SK-N-SH (cell line): ENCODE measurements around the gene ZAP70. TPM values are rescaled to one million over a fixed set of nuclear protein-coding genes. Genes with fewer than 3 reads are reported as not detected.

Experiments used
- CTCF ChIA-PET: fragments of 300-600, 350-600 bp; formaldehyde crosslinking; extraction: SDS; loops from one replicate; lab custom pipeline; 2021; lab: Yijun Ruan, JAX
- POLR2A ChIA-PET: fragments of 350-600 bp; sonication (Branson Sonifier 250); formaldehyde crosslinking; extraction: SDS; loops from one replicate; lab custom pipeline; 2020; ENCODE audit warnings: antibody characterized with exemption, inconsistent platforms; lab: Yijun Ruan, JAX
- DNase-seq: peaks from one replicate; pipeline ENCODE4 v3.0.0; 2012
- H2AFZ ChIP-seq: fragments of 200-600 bp; sonication (generic); 2 replicates; pipeline ENCODE4 v1.8.1; 2016; ENCODE audit warnings: antibody characterized with exemption, mild to moderate bottlenecking, low read depth
- H3F3A ChIP-seq: fragments of 200-600 bp; sonication (generic); replicated peaks from 2 replicates; pipeline ENCODE3; 2016; ENCODE audit warnings: antibody characterized with exemption, mild to moderate bottlenecking; ENCODE audit not compliant: insufficient read depth
- H3K27ac ChIP-seq, 2 experiments: fragments of 200-500 bp in 1 of 2; fragments of 200-600 bp in 1 of 2; sonication (Bioruptor generic) in 1 of 2; sonication (generic), shearing (Covaris generic) in 1 of 2; 2 replicates each; pipeline versions ENCODE4 v1.5.1 to v1.6.1; 2014 to 2016; ENCODE audit warnings: low read depth in 2 of 2, inconsistent platforms in 1 of 2, low read length in 1 of 2, mild to moderate bottlenecking in 1 of 2, mixed read lengths in 1 of 2
- H3K27me3 ChIP-seq: fragments of 200-600 bp; sonication (generic), shearing (Covaris generic); 2 replicates; pipeline ENCODE4 v1.6.1; 2016; ENCODE audit warnings: mixed run types; ENCODE audit not compliant: insufficient read depth
- H3K36me3 ChIP-seq, 2 experiments: fragments of 200-500 bp in 1 of 2; fragments of 200-600 bp in 1 of 2; sonication (Bioruptor generic) in 1 of 2; sonication (generic) in 1 of 2; replicated peaks in 1 of 2; 2 replicates each; pipeline versions ENCODE3 to v1.5.1; 2014 to 2016; ENCODE audit warnings: low read length in 1 of 2, mild to moderate bottlenecking in 1 of 2; ENCODE audit not compliant: insufficient read depth in 2 of 2, control insufficient read depth in 1 of 2
- H3K4me1 ChIP-seq, 2 experiments: fragments of 200-500 bp in 1 of 2; fragments of 200-600 bp in 1 of 2; sonication (Bioruptor generic) in 1 of 2; sonication (generic), shearing (Covaris generic) in 1 of 2; 2 replicates each; pipeline versions ENCODE4 v1.5.1 to v1.6.1; 2014 to 2016; ENCODE audit warnings: low read depth in 1 of 2, low read length in 1 of 2, mixed run types in 1 of 2; ENCODE audit not compliant: insufficient read depth in 2 of 2, control insufficient read depth in 1 of 2
- H3K4me2 ChIP-seq: fragments of 200-600 bp; sonication (generic), shearing (Covaris generic); 2 replicates; pipeline ENCODE4 v1.6.1; 2017; ENCODE audit warnings: mixed run types
- H3K4me3 ChIP-seq, 2 experiments: fragments of 200-500 bp in 1 of 2; fragments of 200-600 bp in 1 of 2; sonication (Bioruptor generic) in 1 of 2; sonication (generic), shearing (Covaris generic) in 1 of 2; 2 replicates each; pipeline versions ENCODE4 v1.5.1 to v1.8.1; 2014 to 2016; ENCODE audit warnings: low read depth in 2 of 2, inconsistent platforms in 1 of 2, low read length in 1 of 2, mild to moderate bottlenecking in 1 of 2, mixed read lengths in 1 of 2, moderate library complexity in 1 of 2
- H3K79me2 ChIP-seq: fragments of 200-600 bp; sonication (generic); 2 replicates; pipeline ENCODE4 v1.8.1; 2017; ENCODE audit warnings: mild to moderate bottlenecking; ENCODE audit not compliant: insufficient read depth
- H3K9ac ChIP-seq: fragments of 200-600 bp; sonication (generic); 2 replicates; pipeline ENCODE4 v1.6.1; 2017; ENCODE audit warnings: mixed run types
- H3K9me2 ChIP-seq: fragments of 200-600 bp; sonication (generic); 2 replicates; pipeline ENCODE4 v1.6.1; 2017; ENCODE audit warnings: mixed run types
- H3K9me3 ChIP-seq: fragments of 200-600 bp; sonication (generic); 2 replicates; pipeline ENCODE4 v1.6.1; 2017; ENCODE audit warnings: mixed run types, mild to moderate bottlenecking, moderate library complexity
- H4K20me1 ChIP-seq: fragments of 200-600 bp; sonication (generic); 2 replicates; pipeline ENCODE4 v1.6.1; 2017; ENCODE audit warnings: mild to moderate bottlenecking, mixed run types; ENCODE audit not compliant: insufficient read depth
- FOSL2 ChIP-seq: IDR thresholded peaks from 2 replicates; pipeline ENCODE4 v1.4.0; 2012; ENCODE audit warnings: low read depth, mild to moderate bottlenecking, moderate library complexity, borderline replicate concordance
- JUND ChIP-seq: IDR thresholded peaks from 2 replicates; pipeline ENCODE4 v1.4.0; 2012
- MXI1 ChIP-seq: IDR thresholded peaks from 2 replicates; pipeline ENCODE4 v1.6.1; 2012; ENCODE audit warnings: mild to moderate bottlenecking, low read depth, low read length, improper control_type of control experiment
- POLR2AphosphoS5 ChIP-seq: IDR thresholded peaks from 2 replicates; pipeline ENCODE4 v1.6.1; 2012; ENCODE audit warnings: low read depth, low read length
- RCOR1 ChIP-seq: fragments of 150-350 bp; IDR thresholded peaks from 2 replicates; pipeline ENCODE4 v1.6.1; 2017; ENCODE audit warnings: antibody characterized with exemption, low read length
- RFX5 ChIP-seq: IDR thresholded peaks from 2 replicates; pipeline ENCODE4 v1.6.1; 2012; ENCODE audit warnings: mild to moderate bottlenecking, improper control_type of control experiment, low read length
- TAF1 ChIP-seq: IDR thresholded peaks from 2 replicates; pipeline ENCODE4 v1.6.1; 2012; ENCODE audit warnings: low read depth, mild to moderate bottlenecking, low read length, moderate library complexity, borderline replicate concordance
- TCF12 ChIP-seq: IDR thresholded peaks from 2 replicates; pipeline ENCODE4 v1.4.0; 2012
- WGBS: methylation state at CpG from one replicate; pipeline ENCODE4 v1.1.6; 2017; ENCODE audit warnings: low lambda C conversion rate; 5-methylcytosine and 5-hydroxymethylcytosine counted together
- polyA plus RNA-seq, 3 experiments: library from polyadenylated mRNA; depleted of rRNA; stranded (reverse); fragments of >200 nt; gene quantifications; 2 replicates each; pipeline ENCODE4 v1.2.3, GENCODE V29; 2012
- TF ChIP-seq, protein P1 (sequence below): IDR thresholded peaks from 2 replicates; pipeline ENCODE4 v1.4.0; 2012; ENCODE audit warnings: low read depth
- TF ChIP-seq, protein P2 (sequence below): IDR thresholded peaks from 2 replicates; pipeline ENCODE4; 2012

The ZAP70 gene
- polyA plus RNA-seq, 1 of the 3 experiments (the other 2 are of a cell fraction), result 0.05 TPM

DNA sequence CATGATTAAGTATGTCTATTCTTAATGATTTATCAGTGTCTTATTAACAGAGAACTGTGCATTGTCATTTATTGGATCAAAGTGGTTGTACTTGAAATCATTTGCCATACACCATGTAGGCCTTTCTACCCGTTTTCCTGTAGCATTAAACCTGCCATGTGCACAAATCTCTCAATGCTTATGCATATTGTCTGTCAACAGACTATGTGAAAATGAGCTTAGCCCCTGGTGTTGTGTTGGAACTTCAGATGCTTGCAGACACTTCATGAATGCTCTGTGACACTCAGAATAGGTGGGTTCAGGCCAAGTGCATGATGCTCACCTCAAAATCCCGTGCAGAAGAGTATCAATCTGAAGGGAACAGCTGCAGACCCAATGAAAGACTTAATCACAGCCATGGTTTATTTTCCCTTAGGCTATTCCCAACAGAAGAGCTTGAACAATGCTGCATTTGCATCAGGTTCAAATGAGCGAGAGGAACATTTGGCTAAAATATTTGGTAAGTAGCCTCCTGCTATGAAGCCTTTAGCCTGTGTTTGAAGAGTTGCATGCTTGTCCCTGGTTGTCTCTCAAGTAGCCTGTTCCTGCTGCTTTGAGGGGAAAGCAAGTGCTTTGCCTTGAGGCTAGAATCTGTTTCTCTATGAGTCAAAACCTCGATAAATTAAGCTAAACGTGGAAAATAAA, 37.8 kb upstream of the ZAP70 start:
- no peak for DNase-seq
- Histone ChIP-seq H3K9me3 (no peaks in the 10 kb centered on the region), H3K36me3 (no peaks in the 10 kb centered on the region), H3K4me1 (no peaks in the 10 kb centered on the region), H3F3A (no peaks in the 10 kb centered on the region), H2AFZ (no peak overlapping the region), H3K4me2 (no peak overlapping the region), H3K27me3 (no peaks in the 10 kb centered on the region), H3K79me2 (no peaks in the 10 kb centered on the region), H3K4me3 (no peak overlapping the region), H3K9ac (no peak overlapping the region), H3K9me2 (no peaks in the 10 kb centered on the region), H4K20me1 (no peaks in the 10 kb centered on the region), H3K27ac (no peak overlapping the region)
- POLR2A ChIA-PET, result interaction anchor here (0.8 kb wide), 1 partner anchor 11 kb away, joined by 3 read pairs; no protein-coding TSS in a partner anchor
- TF ChIP-seq RCOR1 (no peak), POLR2AphosphoS5 (no peak), JUND (no peak)
- TF ChIP-seq, protein P1, sequence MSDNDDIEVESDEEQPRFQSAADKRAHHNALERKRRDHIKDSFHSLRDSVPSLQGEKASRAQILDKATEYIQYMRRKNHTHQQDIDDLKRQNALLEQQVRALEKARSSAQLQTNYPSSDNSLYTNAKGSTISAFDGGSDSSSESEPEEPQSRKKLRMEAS, result no peak
- TF ChIP-seq, protein P2, sequence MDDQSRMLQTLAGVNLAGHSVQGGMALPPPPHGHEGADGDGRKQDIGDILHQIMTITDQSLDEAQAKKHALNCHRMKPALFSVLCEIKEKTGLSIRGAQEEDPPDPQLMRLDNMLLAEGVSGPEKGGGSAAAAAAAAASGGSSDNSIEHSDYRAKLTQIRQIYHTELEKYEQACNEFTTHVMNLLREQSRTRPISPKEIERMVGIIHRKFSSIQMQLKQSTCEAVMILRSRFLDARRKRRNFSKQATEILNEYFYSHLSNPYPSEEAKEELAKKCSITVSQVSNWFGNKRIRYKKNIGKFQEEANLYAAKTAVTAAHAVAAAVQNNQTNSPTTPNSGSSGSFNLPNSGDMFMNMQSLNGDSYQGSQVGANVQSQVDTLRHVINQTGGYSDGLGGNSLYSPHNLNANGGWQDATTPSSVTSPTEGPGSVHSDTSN, result no peak
- CTCF ChIA-PET, result interaction anchor here (0.7 to 3.5 kb wide), 4 partner anchors 11 to 85 kb away, joined by 4 to 26 read pairs (median 4); partner anchors contain the start of gene COX5B
- 36% methylated on average over 5 of the region's 5 CpGs for WGBS

DNA sequence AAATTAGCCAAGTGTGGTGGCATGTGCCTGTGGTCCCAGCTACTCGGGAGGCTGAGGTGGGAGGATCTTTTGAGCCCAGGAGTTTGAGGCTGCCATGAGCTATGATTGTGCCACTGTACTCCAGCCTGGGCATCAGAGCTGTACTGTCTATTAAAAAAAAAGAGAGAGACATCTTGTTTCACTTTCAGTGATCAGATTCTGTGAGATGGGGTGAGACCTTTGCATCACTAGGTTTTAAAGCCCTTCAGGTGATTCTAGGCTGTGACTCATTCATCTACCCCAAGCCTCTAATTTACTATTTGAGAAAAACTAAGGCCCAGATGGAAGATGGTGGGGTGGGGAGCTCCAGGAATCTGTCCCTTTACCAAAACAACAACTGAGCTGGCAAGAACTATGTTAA, 36.8 kb upstream of the ZAP70 start:
- Histone ChIP-seq H3K36me3 (no peaks in the 10 kb centered on the region), H4K20me1 (no peaks in the 10 kb centered on the region), H3K4me3 (no peak overlapping the region), H3K27me3 (no peaks in the 10 kb centered on the region), H2AFZ (no peak overlapping the region), H3F3A (no peaks in the 10 kb centered on the region), H3K9ac (no peak overlapping the region), H3K27ac (no peak overlapping the region), H3K4me2 (no peak overlapping the region), H3K9me3 (no peaks in the 10 kb centered on the region), H3K4me1 (no peaks in the 10 kb centered on the region), H3K9me2 (no peaks in the 10 kb centered on the region), H3K79me2 (no peaks in the 10 kb centered on the region)
- WGBS, result 82% methylated on average over 1 of the region's 1 CpG
- no peak for DNase-seq
- ChIA-PET POLR2A (no interaction called here), CTCF (interaction anchor here (0.7 to 3.5 kb wide), 6 partner anchors 12 to 86 kb away, joined by 3 to 26 read pairs (median 4); partner anchors contain the start of genes ACTR1B and COX5B)
- TF ChIP-seq FOSL2, result no peak
- no peak for TF ChIP-seq MXI1
- no peak for TF ChIP-seq RFX5

DNA sequence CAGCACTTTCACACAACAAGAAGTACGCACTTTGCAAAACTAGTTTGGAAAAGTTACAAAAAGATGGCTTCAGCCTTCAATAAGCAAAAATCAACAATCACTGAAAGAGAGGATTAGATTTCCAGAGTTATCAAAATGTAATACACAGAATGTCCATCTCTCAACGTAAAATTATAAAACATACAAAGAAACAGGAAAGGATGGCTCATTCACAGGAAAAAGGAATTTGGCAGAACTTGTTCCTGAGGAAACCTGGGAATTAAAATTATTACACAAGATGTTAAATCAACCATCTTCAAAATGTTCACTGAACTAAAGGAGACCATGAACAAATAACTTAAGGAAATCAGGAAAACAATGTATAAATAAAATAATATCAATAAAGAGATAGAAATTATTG, 35.9 kb upstream of the ZAP70 start:
- POLR2A ChIA-PET, result no interaction called here
- no peaks in the 10 kb centered on the region for H3K79me2 ChIP-seq
- TF ChIP-seq TCF12, result no peak
- TF ChIP-seq JUND, result no peak
- TF ChIP-seq TAF1, result no peak
- H3K4me1 ChIP-seq, result no peaks in the 10 kb centered on the region
- H3K9me3 ChIP-seq, result no peaks in the 10 kb centered on the region
- H3K27ac ChIP-seq, result no peak overlapping the region
- no peaks in the 10 kb centered on the region for H4K20me1 ChIP-seq
- no peaks in the 10 kb centered on the region for H3K9me2 ChIP-seq
- no peaks in the 10 kb centered on the region for H3K36me3 ChIP-seq
- no peaks in the 10 kb centered on the region for H3K27me3 ChIP-seq
- 79% methylated on average over 2 of the region's 2 CpGs for WGBS
- no peak overlapping the region for H2AFZ ChIP-seq
- CTCF ChIA-PET, result interaction anchor here (0.8 to 3.5 kb wide), 3 partner anchors 14 to 87 kb away, joined by 3 to 26 read pairs (median 4); partner anchors contain the start of gene ACTR1B
- H3K9ac ChIP-seq, result no peak overlapping the region
- no peak for DNase-seq
- H3K4me3 ChIP-seq, result no peak overlapping the region
- no peaks in the 10 kb centered on the region for H3F3A ChIP-seq
- H3K4me2 ChIP-seq, result no peak overlapping the region
